Thyroid gland (tissue), 4 donors: ENCODE results near the gene HNRNPF. TPM values are rescaled to one million over a fixed set of nuclear protein-coding genes. Genes with fewer than 3 reads are reported as not detected.

ENCODE experiments used
- DNase-seq, 2 donors: peaks; one replicate each; pipeline ENCODE4 v3.0.0-alpha.2; 2019
- H3K27ac ChIP-seq, 3 donors: fragments of 200-600 bp; sonication (generic); 1 replicate in 2 of 3; 2 replicates in 1 of 3; pipeline ENCODE4 v1.5.1; 2016 to 2019; ENCODE audit warnings: mild to moderate bottlenecking in 1 of 3, moderate library complexity in 1 of 3
- H3K27me3 ChIP-seq: fragments of 200-600 bp; sonication (generic); one replicate; pipeline ENCODE4 v1.5.1; 2019
- H3K36me3 ChIP-seq, 2 donors: fragments of 200-600 bp; sonication (generic); one replicate each; pipeline ENCODE4 v1.5.1; 2016 to 2019
- H3K4me1 ChIP-seq, 2 donors: fragments of 200-600 bp; sonication (generic); one replicate each; pipeline ENCODE4 v1.5.1; 2017 to 2019
- H3K4me3 ChIP-seq, 3 donors: fragments of 200-600 bp; sonication (generic); replicated peaks in 1 of 3; 1 replicate in 2 of 3; 2 replicates in 1 of 3; pipeline ENCODE4 v1.5.1; 2016; ENCODE audit warnings: mild to moderate bottlenecking in 1 of 3
- H3K9me3 ChIP-seq: fragments of 200-600 bp; sonication (generic); one replicate; pipeline ENCODE4 v1.5.1; 2017
- POLR2A ChIP-seq, 2 donors: fragments of 450-650 bp; IDR thresholded peaks; one replicate each; pipeline ENCODE4 v1.6.1; 2017; ENCODE audit warnings: antibody characterized with exemption in 2 of 2, mild to moderate bottlenecking in 2 of 2, moderate library complexity in 1 of 2
- WGBS, 2 donors: methylation state at CpG; one replicate each; pipeline ENCODE4 v1.1.5; 2017; 5-methylcytosine and 5-hydroxymethylcytosine counted together
- intact Hi-C: fragments of 100-400 bp; cut with DNase I; formaldehyde crosslinking; loops from one replicate; pipeline ENCODE4 v1.15.1; 2023
- total RNA-seq, 4 donors: library from RNA; depleted of rRNA; stranded (reverse); fragments of >200 nt; gene quantifications; one replicate each; pipeline ENCODE4 v1.2.3, GENCODE V29; 2016
- TF ChIP-seq, protein P1 (sequence below), 6 experiments: fragments of 200-600 bp in 3 of 6; fragments of 450-650 bp in 3 of 6; sonication (generic) in 3 of 6; IDR thresholded peaks; one replicate each; pipeline ENCODE4 v1.5.1; 2016 to 2019; ENCODE audit warnings: antibody characterized with exemption in 6 of 6, mild to moderate bottlenecking in 2 of 6, inconsistent platforms in 1 of 6, moderate library complexity in 1 of 6

The HNRNPF gene
- total RNA-seq, 4 donors from 2014 or later, result 148 to 158 (median 155) TPM

- peaks cover 34 to 54% of the 10 kb centered on the region in 2 donors for H3K4me1 ChIP-seq
- no peak overlapping the region for H3K27ac ChIP-seq
- intact Hi-C loops, result no loop called here
These were observed 9.4 kb downstream of the HNRNPF start for GRCh38 chr10:43399320-43400310.

DNA sequence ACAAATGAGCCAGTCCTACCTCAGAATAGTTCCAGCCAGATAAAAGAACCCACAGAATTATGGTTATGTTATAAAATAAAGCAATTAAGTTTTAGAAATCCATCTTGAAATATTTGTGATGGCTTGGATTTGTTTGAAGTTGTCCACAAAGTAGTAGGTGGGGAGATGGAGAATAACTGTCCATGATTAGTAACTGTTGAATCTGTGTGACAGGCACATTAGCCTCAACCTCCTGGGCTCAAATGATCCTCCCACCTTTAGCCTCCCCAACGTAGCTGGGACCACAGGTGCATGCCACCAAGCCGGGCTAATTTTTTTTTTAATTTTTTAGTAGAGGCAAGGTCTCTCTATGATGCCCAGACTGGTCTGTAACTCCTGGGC, 10.1 kb downstream of the HNRNPF start:
- TF ChIP-seq, protein P1, sequence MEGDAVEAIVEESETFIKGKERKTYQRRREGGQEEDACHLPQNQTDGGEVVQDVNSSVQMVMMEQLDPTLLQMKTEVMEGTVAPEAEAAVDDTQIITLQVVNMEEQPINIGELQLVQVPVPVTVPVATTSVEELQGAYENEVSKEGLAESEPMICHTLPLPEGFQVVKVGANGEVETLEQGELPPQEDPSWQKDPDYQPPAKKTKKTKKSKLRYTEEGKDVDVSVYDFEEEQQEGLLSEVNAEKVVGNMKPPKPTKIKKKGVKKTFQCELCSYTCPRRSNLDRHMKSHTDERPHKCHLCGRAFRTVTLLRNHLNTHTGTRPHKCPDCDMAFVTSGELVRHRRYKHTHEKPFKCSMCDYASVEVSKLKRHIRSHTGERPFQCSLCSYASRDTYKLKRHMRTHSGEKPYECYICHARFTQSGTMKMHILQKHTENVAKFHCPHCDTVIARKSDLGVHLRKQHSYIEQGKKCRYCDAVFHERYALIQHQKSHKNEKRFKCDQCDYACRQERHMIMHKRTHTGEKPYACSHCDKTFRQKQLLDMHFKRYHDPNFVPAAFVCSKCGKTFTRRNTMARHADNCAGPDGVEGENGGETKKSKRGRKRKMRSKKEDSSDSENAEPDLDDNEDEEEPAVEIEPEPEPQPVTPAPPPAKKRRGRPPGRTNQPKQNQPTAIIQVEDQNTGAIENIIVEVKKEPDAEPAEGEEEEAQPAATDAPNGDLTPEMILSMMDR (IDR thresholded peaks at IDR 0.05), result no peak
- no peak for TF ChIP-seq POLR2A (IDR thresholded peaks at IDR 0.05)
- 64 to 74% methylated on average over 2 of the region's 2 CpGs for WGBS, 2 donors
- Histone ChIP-seq H3K4me3 (no peak overlapping the region), H3K4me1 (peaks cover 30 to 48% of the 10 kb centered on the region in 2 donors), H3K36me3 (peaks cover 3 to 6% of the 10 kb centered on the region in 2 donors), H3K27ac (no peak overlapping the region), H3K27me3 (no peaks in the 10 kb centered on the region), H3K9me3 (no peaks in the 10 kb centered on the region)
- intact Hi-C loops, result no loop called here
- DNase-seq, result no peak

More at GRCh38 chr10:43399320-43400310, 9.4 kb downstream of the HNRNPF start:
- no peaks in the 10 kb centered on the region for H3K27me3 ChIP-seq
- 90 to 93% methylated on average over 5 of the region's 5 CpGs for WGBS, 2 donors
- H3K9me3 ChIP-seq, result no peaks in the 10 kb centered on the region
- H3K4me3 ChIP-seq, result no peak overlapping the region
- DNase-seq, result no peak
- no peaks in the 10 kb centered on the region for H3K36me3 ChIP-seq
- TF ChIP-seq, protein P1 (IDR thresholded peaks at IDR 0.05), result no peak
- no peak for TF ChIP-seq POLR2A (IDR thresholded peaks at IDR 0.05)

DNA sequence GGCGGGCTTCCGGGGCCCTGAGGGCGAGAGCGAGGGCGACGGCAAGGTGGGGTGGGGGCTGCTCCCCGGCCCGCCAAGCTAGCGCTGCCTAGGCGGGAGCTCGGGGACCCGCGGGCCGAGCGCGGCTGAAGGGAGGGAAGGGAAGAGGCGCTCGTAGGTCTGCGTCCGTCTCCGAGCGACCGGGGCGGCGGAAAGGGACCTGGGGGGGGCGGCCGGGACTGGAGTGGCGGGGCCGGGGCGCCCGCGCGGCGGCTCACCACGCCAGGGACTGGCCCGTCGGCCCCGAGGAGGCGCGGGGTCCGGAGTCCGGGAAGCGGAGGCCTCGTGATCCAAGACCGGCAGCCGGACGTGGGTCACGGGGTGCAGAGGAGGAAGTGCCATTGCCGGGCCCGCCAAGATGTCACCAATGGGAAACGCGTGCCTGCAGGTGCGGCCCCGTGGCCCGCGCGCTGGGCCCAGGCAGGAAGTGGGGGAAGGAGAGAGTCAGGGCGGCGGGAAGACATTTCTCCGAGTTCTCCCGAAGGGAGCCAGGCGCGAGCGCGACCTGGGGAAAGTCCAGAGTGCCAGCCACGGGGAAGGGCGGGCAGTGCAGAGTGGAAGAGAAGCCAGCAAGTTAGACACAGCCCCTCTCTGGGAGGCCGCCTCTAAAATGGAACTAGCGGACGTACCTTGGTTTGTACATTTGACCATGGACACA, 11.9 kb downstream of the HNRNPF start:
- H3K27me3 ChIP-seq, result no peaks in the 10 kb centered on the region
- no peaks in the 10 kb centered on the region for H3K9me3 ChIP-seq
- peak; percentile 60 to 69 for TF ChIP-seq POLR2A (IDR thresholded peaks at IDR 0.05)
- TF ChIP-seq, protein P1 (IDR thresholded peaks at IDR 0.05), result no peak
- WGBS, 2 donors, result 1 to 2% methylated on average over 34 to 43 of the region's 70 CpGs
- H3K36me3 ChIP-seq, result peaks cover 20 to 23% of the 10 kb centered on the region in 2 donors
- DNase-seq, result peak; percentile 93
- H3K4me1 ChIP-seq, result peaks cover 30 to 37% of the 10 kb centered on the region in 2 donors
- peak overlapping the region in 2 of 3 donors; percentile 59 to 81 for H3K4me3 ChIP-seq
- intact Hi-C loops, result no loop called here
- H3K27ac ChIP-seq, result peak overlapping the region; percentile 98 to 100 (median 100)

GRCh38 chr10:43396061-43396927, 12.7 kb downstream of the HNRNPF start:
- Histone ChIP-seq H3K4me1 (peaks cover 30 to 34% of the 10 kb centered on the region in 2 donors), H3K9me3 (no peaks in the 10 kb centered on the region), H3K27ac (peak overlapping the region; percentile 98 to 100 (median 100)), H3K4me3 (peak overlapping the region in 2 of 3 donors; percentile 59 to 81), H3K27me3 (no peaks in the 10 kb centered on the region), H3K36me3 (peaks cover 20 to 31% of the 10 kb centered on the region in 2 donors)
- intact Hi-C loops, result no loop called here
- 1 to 3% methylated on average over 8 to 21 of the region's 71 CpGs for whole genome bisulfite sequencing, 2 donors
- DNase-seq, result peak; percentile 82 to 84
- TF ChIP-seq, protein P1 (IDR thresholded peaks at IDR 0.05), result no peak
- TF ChIP-seq POLR2A (IDR thresholded peaks at IDR 0.05), result peak in 1 of 2 donors; percentile 17
